H1 (cell line): ENCODE data around the gene MEX3C.

Experiments
- CEBPB ChIP-seq: IDR thresholded peaks from 2 replicates; pipeline ENCODE4 v1.6.1; 2012; ENCODE audit warnings: low read depth, low read length
- CREB1 ChIP-seq: IDR thresholded peaks from 2 replicates; pipeline ENCODE4 v1.6.1; 2012; ENCODE audit warnings: inconsistent platforms
- JUN ChIP-seq: IDR thresholded peaks from 2 replicates; pipeline ENCODE4 v1.6.1; 2011; ENCODE audit warnings: low read depth, mild to moderate bottlenecking, improper control_type of control experiment, low read length
- KDM5A ChIP-seq: fragments of 200-600 bp; IDR thresholded peaks from 2 replicates; pipeline ENCODE4 v1.7.1; 2012; ENCODE audit warnings: mild to moderate bottlenecking, low read length, inconsistent platforms, mixed read lengths
- NRF1 ChIP-seq: IDR thresholded peaks from 2 replicates; pipeline ENCODE4 v1.6.1; 2011; ENCODE audit warnings: mild to moderate bottlenecking, low read depth, low read length, improper control_type of control experiment
- POLR2A ChIP-seq, 2 experiments: IDR thresholded peaks; 1 replicate in 1 of 2; 2 replicates in 1 of 2; pipeline ENCODE4 v1.6.1; 2011; ENCODE audit warnings: low read depth in 2 of 2, low read length in 2 of 2, mild to moderate bottlenecking in 2 of 2; ENCODE audit errors: control extremely low read depth in 1 of 2
- POLR2AphosphoS5 ChIP-seq: IDR thresholded peaks from 2 replicates; pipeline ENCODE4 v1.6.1; 2011; ENCODE audit warnings: low read depth, low read length
- RAD21 ChIP-seq, 2 experiments: IDR thresholded peaks in 1 of 2; conservative IDR thresholded peaks in 1 of 2; 2 replicates each; pipeline ENCODE4 v1.6.1; 2011; ENCODE audit warnings: low read depth in 2 of 2, low read length in 2 of 2, improper control_type of control experiment in 1 of 2, inconsistent platforms in 1 of 2, mild to moderate bottlenecking in 1 of 2, moderate library complexity in 1 of 2
- TAF1 ChIP-seq: IDR thresholded peaks from 2 replicates; pipeline ENCODE4 v1.6.1; 2011; ENCODE audit warnings: mild to moderate bottlenecking, low read depth, low read length
- TBP ChIP-seq: IDR thresholded peaks from 2 replicates; pipeline ENCODE4 v1.6.1; 2011; ENCODE audit warnings: low read depth, low read length, improper control_type of control experiment
- TEAD4 ChIP-seq: IDR thresholded peaks from 2 replicates; pipeline ENCODE4 v1.6.1; 2012; ENCODE audit warnings: low read depth, low read length, inconsistent platforms, mixed read lengths
- TF ChIP-seq, protein P1 (sequence below), 3 experiments: IDR thresholded peaks; 1 replicate in 2 of 3; 2 replicates in 1 of 3; pipeline versions ENCODE4 v1.5.1 to v1.6.1; 2011; ENCODE audit warnings: low read length in 3 of 3, mild to moderate bottlenecking in 3 of 3, inconsistent platforms in 2 of 3, low read depth in 1 of 3, moderate library complexity in 1 of 3; ENCODE audit not compliant: insufficient read depth in 1 of 3; ENCODE audit errors: control extremely low read depth in 1 of 3

DNA sequence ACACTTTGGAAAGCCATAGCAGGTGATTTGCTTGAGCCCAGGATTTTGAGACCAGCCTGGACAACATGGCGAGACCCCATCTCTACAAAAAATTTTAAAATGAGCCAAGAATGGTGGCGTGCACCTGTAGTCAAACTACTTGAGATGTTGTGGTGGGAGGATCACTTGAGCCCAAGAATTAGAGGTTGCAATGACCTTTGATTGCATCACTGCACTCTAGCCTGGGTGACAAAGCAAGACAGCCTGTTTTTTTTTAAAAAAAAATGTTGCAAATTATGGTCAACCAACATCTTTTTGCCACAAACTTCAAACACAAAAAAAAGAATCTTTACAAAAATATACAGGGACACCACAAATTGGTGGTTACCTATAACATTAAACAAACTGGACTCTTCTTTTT lies 40.3 kb downstream of the MEX3C start:
- TF ChIP-seq RAD21 (IDR thresholded peaks at IDR 0.05 in 1 of 2, conservative IDR thresholded peaks at IDR 0.05 in 1 of 2; ENCODE audit: low read depth in 2 of 2, low read length in 2 of 2) (no peak), CREB1 (no peak), TBP (no peak), NRF1 (no peak), POLR2AphosphoS5 (no peak), JUN (no peak), TAF1 (no peak), POLR2A (IDR thresholded peaks at IDR 0.05; ENCODE audit: control extremely low read depth in 1 of 2, low read depth in 2 of 2, low read length in 2 of 2) (no peak), KDM5A (no peak), CEBPB (no peak), TEAD4 (no peak)
- TF ChIP-seq, protein P1, sequence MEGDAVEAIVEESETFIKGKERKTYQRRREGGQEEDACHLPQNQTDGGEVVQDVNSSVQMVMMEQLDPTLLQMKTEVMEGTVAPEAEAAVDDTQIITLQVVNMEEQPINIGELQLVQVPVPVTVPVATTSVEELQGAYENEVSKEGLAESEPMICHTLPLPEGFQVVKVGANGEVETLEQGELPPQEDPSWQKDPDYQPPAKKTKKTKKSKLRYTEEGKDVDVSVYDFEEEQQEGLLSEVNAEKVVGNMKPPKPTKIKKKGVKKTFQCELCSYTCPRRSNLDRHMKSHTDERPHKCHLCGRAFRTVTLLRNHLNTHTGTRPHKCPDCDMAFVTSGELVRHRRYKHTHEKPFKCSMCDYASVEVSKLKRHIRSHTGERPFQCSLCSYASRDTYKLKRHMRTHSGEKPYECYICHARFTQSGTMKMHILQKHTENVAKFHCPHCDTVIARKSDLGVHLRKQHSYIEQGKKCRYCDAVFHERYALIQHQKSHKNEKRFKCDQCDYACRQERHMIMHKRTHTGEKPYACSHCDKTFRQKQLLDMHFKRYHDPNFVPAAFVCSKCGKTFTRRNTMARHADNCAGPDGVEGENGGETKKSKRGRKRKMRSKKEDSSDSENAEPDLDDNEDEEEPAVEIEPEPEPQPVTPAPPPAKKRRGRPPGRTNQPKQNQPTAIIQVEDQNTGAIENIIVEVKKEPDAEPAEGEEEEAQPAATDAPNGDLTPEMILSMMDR (IDR thresholded peaks at IDR 0.05; ENCODE audit: control extremely low read depth in 1 of 3, insufficient read depth in 1 of 3, low read depth in 1 of 3, low read length in 3 of 3), result no peak
